ENCODE data around the gene AASDH.

AASDH gene

DNA sequence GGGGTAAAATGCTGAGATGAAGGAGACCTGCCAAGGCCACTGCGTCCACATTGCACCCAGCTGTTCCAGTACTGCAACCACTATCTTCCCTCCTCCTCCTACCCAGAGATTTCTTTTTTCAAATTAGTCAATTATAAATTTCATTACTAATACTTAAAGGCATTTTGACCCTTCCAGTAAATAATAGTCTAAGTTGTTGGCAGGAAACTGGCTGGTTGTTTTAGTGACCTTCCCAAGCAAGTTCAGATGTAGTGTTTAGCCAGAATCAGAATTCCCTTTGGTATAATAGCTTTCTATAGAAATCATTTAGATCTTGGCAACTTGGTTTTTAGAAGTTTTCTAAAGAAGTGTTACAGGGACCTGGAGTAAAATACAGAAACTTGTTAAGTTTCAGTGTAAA lies 66.0 kb downstream of the AASDH start:
- in situ Hi-C loops (cut with MboI; ENCODE audit: low pct_unique_long_range_greater_than_20kb, low sequenced_read_pairs): no loop called here
- DNase-seq: no peak

DNA sequence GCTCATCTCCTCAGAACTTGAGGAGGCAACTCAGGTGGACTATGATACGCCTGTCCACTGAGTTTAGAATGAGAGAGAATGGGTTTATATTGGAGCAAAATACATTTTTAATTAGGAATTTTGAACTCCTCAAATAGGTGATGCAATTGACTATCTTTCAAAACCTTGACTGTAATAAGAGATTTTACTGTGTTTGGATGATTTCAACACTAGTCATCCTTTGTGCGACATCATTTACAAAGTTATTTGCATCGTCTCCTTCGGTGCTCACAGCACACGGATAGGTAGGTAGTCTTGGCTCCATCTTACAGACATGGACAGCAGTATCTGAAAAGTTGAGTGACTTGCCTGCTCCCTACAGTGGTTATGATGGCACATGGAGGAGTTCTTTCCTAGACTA lies 67.0 kb downstream of the AASDH start:
- DNase-seq: no peak
- in situ Hi-C loops (cut with MboI; ENCODE audit: low pct_unique_long_range_greater_than_20kb, low sequenced_read_pairs): no loop called here

DNA sequence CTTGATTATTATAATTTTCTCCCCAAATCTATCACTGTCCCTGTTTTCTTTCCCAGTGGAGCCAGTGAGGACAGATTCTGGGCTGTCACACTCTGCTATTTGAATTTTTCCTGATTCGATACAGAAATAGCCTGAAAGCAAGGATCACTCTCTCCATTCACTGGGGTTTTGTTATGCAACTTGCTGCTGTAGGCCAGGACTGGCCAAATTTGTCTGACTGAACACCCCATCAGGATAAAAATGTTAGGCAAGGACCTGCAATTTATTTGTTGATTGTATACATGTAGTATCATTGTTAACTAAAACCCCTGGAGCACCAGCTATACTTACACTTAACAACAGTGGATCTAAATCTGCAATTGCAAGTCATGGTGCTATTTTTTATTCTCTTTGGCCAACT lies 68.7 kb downstream of the AASDH start:
- no peak for DNase-seq
- in situ Hi-C loops (cut with MboI; ENCODE audit: low pct_unique_long_range_greater_than_20kb, low sequenced_read_pairs): no loop called here

DNA sequence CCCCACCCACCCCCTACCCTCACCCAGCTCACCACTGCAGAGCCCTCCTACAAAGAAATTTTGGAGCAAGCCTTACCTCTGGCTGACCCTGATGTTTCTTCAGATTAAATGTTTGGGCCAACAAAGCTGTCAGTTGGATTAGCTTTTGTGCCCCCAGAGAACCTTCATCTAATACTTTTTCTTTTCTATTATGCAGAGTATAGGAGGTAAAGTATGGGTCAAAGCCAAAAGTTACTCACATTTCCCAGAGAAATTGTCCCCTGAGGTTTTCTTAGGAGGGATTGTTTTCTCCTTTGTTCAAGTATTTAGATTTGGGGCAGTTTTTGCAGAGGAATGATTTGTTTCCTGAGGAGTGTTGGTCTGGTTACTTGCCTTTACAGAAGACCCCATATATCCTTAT lies 69.5 kb downstream of the AASDH start:
- in situ Hi-C loops (cut with MboI; ENCODE audit: low pct_unique_long_range_greater_than_20kb, low sequenced_read_pairs): no loop called here
- DNase-seq: no peak

DNA sequence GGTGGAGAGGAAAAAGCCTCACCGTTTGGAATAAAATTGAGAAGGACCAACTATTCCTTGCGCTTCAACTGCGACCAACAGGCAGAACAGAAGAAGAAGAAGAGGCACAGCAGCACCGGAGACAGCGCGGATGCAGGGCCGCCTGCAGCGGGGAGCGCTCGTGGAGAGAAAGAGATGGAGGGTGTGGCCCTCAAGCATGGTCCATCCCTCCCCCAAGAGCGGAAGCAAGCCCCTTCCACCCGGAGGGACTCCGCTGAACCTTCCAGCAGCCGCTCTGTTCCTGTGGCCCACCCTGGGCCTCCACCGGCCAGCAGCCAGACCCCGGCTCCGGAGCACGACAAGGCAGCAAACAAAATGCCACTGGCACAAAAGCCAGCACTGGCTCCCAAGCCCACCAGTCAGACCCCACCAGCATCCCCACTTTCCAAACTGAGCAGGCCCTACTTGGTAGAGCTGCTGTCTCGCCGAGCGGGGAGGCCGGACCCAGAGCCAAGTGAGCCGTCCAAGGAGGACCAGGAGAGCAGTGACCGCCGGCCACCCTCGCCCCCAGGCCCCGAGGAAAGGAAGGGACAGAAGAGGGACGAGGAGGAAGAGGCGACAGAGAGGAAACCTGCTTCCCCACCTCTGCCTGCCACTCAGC lies 71.2 kb downstream of the AASDH start:
- in situ Hi-C loops (cut with MboI; ENCODE audit: low pct_unique_long_range_greater_than_20kb, low sequenced_read_pairs): no loop called here
- DNase-seq: no peak

DNA sequence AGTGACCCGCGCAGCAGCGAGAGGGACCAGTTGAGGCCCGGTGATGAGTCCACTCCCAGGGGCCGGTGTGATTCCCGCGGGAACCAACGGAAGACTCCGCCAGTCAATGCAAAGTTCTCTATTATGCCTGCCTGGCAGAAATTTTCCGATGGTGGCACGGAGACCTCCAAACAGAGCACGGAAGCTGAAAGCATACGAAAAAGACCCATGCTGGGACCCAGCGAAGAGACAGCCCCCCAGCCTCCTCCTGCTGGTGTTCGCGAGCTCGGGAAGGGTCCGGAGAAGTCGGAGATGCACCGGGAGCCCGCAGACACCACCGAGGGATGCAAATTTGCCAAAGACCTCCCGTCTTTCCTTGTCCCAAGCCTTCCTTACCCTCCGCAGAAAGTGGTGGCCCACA lies 71.7 kb downstream of the AASDH start:
- in situ Hi-C loops (cut with MboI; ENCODE audit: low pct_unique_long_range_greater_than_20kb, low sequenced_read_pairs): no loop called here
- no peak for DNase-seq

DNA sequence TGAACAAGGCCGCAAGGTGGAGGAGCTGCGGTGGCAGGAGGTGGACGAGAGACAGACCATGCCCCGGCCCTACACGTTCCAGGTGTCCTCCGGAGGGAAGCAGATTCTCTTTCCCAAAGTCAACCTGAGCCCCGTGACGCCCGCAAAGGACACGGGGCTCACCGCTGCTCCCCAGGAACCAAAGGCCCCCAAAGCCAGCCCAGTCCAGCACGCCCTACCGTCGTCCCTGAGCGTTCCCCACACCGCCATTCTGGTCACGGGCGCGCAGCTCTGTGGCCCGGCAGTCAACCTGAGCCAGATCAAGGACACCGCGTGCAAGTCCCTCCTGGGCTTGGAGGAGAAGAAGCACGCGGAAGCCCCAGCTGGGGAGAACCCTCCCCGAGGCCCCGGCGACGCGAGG lies 72.2 kb downstream of the AASDH start:
- in situ Hi-C loops (cut with MboI; ENCODE audit: low pct_unique_long_range_greater_than_20kb, low sequenced_read_pairs): no loop called here
- DNase-seq: no peak

DNA sequence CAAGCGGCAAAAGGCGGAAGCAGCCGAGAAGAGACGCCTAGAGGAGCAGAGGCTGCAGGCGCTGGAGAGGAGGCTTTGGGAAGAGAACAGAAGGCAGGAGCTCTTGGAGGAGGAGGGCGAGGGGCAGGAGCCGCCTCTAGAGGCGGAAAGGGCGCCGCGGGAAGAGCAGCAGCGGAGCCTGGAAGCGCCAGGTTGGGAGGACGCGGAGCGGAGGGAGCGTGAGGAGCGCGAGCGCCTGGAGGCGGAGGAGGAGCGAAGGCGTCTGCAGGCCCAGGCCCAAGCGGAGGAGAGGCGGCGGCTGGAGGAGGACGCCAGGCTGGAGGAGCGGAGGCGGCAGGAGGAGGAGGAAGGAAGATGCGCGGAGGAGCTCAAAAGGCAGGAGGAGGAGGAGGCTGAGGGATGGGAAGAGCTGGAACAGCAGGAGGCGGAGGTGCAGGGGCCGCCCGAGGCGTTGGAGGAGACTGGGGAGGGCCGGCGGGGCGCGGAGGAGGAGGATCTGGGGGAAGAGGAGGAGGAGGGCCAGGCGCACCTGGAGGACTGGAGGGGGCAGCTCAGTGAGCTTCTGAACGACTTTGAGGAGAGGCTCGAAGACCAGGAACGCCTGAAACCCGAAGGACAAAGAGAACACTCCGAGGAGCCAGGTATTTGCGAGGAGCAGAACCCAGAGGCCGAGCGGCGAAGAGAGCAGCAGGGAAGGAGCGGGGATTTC lies 72.9 kb downstream of the AASDH start:
- in situ Hi-C loops (cut with MboI; ENCODE audit: low pct_unique_long_range_greater_than_20kb, low sequenced_read_pairs): no loop called here
- no peak for DNase-seq

DNA sequence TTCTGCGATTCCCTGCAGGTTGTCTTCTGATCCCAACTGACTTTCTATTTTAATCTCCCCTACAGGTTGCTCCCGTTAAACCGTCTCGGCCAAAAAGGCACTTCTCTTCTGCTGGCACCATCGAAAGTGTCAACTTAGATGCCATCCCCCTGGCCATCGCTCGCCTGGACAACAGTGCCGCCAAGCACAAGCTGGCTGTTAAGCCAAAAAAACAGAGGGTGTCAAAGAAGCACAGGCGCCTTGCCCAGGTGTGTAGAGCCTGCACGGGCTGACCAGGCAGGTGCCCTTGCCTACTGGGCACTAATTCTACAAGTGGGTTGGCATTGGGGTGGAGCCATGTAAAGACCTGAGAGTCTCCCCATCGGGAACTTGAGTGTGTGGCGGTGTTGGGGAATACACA lies 74.2 kb downstream of the AASDH start:
- no peak for DNase-seq
- in situ Hi-C loops (cut with MboI; ENCODE audit: low pct_unique_long_range_greater_than_20kb, low sequenced_read_pairs): no loop called here

DNA sequence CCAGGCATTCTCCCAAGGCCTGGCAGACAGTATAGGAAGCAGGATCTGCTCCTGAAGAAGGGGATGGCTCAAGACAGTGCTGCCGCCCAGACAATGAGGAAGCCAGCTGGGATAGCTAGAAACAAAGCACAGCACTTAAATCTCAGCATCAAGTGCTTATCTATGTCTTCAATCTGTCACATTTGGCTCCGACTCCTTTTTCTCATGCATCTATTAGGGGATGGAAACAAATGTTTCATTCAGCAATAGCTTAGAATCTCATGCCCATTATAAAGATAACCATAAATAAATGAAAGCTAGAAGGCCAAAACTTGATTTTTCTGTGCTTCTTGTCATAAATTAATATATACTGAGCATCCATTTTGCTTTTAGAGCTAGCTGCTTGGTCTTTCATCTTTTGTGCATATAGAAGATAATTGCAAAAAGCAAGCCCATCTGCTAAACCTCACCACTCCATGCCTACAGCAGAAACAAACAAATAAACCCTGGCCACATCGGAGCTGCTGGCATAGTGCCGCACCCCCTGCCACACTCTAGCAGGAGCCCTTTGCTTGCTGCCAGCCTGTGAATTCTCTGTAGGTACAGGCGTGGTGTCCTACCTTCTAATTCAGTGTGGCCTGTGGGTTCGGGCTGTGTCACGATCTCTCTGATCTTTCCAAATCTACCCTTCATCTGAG lies 75.9 kb downstream of the AASDH start:
- no peak for DNase-seq

DNA sequence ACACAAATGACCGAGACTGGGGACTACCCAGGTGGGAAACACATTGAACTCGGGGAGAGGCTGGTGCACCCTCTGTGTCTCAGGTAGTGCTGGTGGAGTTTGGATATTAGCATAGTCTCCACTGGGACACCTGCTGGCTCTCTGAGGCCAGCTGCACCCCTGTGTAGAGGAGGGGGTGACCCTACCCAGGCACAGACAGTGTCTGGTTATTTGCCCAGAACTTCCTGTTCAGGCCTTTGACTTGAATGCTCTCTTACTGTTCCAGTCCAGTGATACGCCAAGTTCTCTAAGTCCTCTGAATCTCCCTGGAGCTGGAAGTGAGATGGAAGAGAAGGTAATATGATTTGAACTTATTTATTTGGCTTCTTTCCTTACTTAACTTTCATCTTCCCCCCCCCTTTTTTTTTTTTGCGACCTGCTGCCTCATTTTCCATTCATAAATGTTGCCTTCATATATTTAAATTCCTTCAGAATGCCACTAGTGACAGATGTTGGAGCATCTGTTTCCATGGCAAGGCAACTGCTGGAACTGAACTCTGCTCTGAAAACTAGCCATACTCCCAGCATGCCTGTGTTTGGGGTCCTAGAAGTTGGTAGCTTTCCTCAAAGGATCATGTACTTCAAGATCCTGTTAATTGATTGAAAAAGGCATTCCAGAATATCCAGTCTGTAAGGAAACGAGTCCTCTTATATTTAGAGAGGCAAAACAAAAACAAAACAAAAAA lies 76.7 kb downstream of the AASDH start:
- in situ Hi-C loops (cut with MboI; ENCODE audit: low pct_unique_long_range_greater_than_20kb, low sequenced_read_pairs): no loop called here
- no peak for DNase-seq

More for the DNA sequence above, 75.9 kb downstream of the AASDH start:
- in situ Hi-C loops (cut with MboI; ENCODE audit: low pct_unique_long_range_greater_than_20kb, low sequenced_read_pairs): no loop called here

DNA sequence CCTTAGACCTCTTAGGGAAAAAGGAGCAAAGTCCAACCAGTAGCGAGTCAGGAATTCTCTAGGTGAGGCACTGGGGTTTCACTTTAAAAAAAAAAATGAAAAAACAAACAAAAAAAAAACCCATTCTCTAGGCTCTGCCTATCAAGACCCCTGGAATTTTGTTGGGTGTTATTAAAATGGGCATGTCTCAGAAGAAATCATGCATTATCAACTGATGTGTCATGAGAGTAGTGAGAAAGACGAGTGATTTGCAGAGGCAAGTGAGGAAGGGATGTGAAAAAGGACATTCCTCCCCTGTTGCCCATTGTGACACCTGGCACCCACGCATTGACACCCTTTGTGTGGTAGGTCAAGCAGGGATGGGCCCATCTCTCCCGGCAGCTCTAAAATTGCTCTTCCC lies 78.9 kb downstream of the AASDH start:
- no peak for DNase-seq
- in situ Hi-C loops (cut with MboI; ENCODE audit: low pct_unique_long_range_greater_than_20kb, low sequenced_read_pairs): no loop called here

DNA sequence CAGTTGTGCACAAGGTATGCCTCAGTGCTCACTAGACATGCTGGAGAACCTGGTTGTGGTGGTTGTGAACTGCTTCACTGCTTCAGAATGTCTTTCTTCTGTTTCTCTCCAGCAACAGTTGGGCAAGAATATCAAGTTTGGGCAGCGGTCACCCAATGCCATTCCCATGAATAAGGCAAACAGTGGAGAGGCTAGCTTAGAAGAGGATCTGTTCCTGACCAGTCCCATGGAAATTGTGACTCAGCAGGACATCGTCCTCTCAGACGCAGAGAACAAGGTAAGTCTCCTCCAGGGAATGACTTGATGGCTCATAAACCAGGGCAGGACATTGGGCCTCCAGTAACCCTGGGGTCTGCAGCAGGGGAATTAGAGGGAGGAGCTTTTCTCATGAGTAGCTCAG lies 79.9 kb downstream of the AASDH start:
- no peak for DNase-seq
- in situ Hi-C loops (cut with MboI; ENCODE audit: low pct_unique_long_range_greater_than_20kb, low sequenced_read_pairs): no loop called here

DNA sequence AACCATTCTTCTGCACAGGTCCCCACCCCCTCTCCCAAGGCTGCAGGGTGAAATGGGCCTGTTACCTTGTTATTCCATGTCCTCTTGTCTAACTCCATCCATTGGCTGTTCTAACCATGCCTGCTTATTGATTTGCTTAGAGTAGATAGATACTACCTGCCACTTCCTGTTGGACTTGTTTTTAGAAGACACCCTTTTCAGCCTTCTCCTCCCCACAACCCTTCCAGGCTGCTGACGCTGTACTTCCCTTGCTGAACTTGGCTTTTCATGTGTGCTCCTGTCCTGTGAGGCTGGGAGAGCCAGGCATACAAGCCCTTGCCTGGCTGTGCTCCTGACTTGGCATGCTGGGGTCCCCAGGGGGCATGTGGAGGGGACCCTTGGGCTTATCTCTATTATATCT lies 81.9 kb downstream of the AASDH start:
- in situ Hi-C loops (cut with MboI; ENCODE audit: low pct_unique_long_range_greater_than_20kb, low sequenced_read_pairs): no loop called here
- DNase-seq: no peak

DNA sequence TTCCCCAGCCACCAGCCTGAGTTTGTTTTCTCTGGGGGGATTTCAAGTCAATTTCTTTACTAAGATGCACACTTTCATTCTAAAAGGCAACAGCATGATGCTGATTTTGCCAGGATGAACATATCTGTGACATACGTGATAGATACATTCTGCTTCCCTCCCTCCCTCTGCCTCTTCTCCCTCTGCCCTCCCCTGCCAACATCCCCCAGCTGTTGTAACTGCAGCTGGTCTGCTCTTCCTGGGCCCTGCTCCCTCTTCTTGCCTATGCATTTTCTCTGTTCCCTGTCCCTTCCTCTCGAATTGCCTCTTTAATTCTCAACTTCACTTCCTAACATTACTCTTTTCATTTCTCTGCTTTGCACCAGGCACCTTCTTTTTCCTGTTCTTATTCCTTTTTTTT lies 83.4 kb downstream of the AASDH start:
- no peak for DNase-seq
- in situ Hi-C loops (cut with MboI; ENCODE audit: low pct_unique_long_range_greater_than_20kb, low sequenced_read_pairs): no loop called here

DNA sequence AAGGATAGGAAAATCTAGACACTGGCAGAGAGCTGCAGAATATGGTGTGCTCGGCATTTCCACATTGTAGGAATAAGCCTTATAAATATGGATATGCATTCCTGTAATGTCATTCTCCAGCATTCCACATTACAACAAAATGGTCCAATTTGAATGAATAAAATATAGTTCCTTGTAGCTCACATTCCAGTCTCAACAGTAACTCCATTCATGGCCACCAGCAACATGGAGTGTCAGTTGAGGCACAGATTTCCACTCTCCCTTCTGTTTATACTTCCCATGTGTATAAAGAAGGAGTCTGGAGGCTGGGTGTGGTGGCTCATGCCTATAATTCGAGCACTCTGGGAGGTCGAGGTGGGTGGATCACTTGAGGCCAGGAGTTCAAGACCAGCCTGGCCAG lies 84.5 kb downstream of the AASDH start:
- no peak for DNase-seq
- in situ Hi-C loops (cut with MboI; ENCODE audit: low pct_unique_long_range_greater_than_20kb, low sequenced_read_pairs): no loop called here

DNA sequence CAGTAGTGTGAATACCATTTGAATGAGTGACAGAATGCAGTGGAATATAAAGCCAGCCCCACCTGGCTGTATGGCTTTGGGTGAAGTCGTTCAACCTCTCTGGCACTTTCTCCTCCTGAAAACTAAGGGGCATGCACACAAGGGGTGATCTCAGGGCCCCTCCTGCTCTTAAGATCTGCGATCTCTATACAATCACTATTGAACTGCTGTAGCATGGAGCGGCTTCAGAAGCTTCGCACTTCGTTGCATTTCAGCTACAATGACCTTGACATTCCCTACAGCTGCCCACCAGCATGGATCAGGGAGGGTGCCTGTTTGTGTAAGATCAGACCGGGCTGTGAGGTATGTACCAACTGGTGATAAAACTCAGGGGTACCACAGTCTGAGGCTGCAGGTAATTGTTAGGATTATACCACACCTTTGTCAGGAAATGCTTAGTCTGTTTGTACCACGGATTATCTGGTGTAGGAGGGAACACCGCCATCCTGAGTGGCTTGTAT lies 85.2 kb downstream of the AASDH start:
- in situ Hi-C loops (cut with MboI; ENCODE audit: low pct_unique_long_range_greater_than_20kb, low sequenced_read_pairs): no loop called here
- DNase-seq: no peak

DNA sequence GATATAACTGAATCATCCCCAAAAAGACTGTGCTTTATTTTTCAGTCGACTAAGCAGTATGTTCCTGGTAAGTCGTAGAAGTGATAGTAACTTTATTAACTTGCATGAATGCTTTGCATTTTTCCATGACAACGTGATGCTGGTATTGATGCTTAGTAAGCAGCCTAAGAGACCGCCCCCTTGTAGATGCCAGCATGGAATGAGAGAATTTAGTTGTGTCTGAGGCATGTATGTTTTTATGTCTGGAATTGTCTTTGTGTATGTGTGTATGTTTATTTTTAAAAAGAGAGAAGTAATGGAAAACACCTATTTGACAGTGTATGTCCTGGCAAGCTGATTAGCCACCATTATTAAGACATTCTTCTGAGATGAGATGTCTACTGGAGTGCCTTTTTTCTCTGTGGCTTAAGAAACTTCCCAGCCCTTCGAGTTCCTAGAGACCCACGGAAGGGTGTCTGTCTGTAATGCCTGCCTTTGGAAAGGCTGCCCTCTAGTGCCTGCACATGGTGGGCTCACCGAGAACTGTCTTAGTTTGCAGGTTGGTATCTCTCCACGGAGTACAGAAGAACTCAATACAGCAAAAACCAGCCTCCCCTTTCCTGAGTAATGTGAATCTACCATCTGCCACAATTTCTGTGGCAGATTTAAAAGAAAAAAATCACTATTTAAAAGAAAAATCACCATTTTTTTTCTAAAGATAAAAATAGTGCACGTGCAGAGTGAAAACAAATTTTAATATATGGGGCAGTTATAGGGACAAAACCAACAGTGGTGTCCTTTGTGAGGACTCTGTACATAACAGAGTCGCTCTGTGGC lies 85.9 kb downstream of the AASDH start:
- in situ Hi-C loops (cut with MboI; ENCODE audit: low pct_unique_long_range_greater_than_20kb, low sequenced_read_pairs): no loop called here
- DNase-seq: peak; percentile 84

DNA sequence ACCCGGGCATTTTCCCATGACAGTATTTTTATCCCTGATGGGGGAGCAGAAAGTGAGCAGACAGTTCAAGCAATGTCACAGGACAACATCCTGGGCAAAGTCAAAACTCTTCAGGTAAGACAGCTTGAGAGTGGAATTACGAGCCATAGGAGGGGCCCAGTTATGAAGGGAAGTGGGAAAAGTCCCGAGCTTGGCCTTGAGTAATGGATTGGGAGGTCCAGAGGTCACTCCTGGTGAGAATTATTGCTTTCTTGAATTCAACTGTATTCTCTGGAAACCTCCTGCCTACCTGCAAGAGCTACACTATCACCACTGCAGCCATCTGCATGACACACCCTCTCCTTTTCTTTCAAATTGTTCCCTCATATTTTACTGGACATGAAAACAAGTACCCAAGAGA lies 89.1 kb downstream of the AASDH start:
- DNase-seq: no peak
- in situ Hi-C loops (cut with MboI; ENCODE audit: low pct_unique_long_range_greater_than_20kb, low sequenced_read_pairs): no loop called here

Measured in KBM-7 (cell line).